ENCODE data around the gene HOXC5.

GRCh38 chr12:54007538-54008259, 25.2 kb upstream of the HOXC5 start:
- TF ChIP-seq, protein P1, sequence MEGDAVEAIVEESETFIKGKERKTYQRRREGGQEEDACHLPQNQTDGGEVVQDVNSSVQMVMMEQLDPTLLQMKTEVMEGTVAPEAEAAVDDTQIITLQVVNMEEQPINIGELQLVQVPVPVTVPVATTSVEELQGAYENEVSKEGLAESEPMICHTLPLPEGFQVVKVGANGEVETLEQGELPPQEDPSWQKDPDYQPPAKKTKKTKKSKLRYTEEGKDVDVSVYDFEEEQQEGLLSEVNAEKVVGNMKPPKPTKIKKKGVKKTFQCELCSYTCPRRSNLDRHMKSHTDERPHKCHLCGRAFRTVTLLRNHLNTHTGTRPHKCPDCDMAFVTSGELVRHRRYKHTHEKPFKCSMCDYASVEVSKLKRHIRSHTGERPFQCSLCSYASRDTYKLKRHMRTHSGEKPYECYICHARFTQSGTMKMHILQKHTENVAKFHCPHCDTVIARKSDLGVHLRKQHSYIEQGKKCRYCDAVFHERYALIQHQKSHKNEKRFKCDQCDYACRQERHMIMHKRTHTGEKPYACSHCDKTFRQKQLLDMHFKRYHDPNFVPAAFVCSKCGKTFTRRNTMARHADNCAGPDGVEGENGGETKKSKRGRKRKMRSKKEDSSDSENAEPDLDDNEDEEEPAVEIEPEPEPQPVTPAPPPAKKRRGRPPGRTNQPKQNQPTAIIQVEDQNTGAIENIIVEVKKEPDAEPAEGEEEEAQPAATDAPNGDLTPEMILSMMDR (IDR thresholded peaks at IDR 0.05) = no peak
- no peak for TF ChIP-seq POLR2A (IDR thresholded peaks at IDR 0.05)

Measured in testis (tissue), 2 donors.